Stimulated activated CD8-positive, alpha-beta memory T cell treated with anti-CD3 and anti-CD28 coated beads, Interleukin-15, amount 100 ng/mL, for 1 hour (primary cell): ENCODE measurements around the gene CROCC.
"Not testable (repeated sequence)": the region's sequence is repeated elsewhere in the genome, so short reads cannot be mapped to it uniquely, and the experiment has no call there.

Experiments used
- DNase-seq: peaks from one replicate; pipeline ENCODE4 v3.0.0-alpha.2; 2020; ENCODE audit warnings: low read depth

Gene CROCC

DNA sequence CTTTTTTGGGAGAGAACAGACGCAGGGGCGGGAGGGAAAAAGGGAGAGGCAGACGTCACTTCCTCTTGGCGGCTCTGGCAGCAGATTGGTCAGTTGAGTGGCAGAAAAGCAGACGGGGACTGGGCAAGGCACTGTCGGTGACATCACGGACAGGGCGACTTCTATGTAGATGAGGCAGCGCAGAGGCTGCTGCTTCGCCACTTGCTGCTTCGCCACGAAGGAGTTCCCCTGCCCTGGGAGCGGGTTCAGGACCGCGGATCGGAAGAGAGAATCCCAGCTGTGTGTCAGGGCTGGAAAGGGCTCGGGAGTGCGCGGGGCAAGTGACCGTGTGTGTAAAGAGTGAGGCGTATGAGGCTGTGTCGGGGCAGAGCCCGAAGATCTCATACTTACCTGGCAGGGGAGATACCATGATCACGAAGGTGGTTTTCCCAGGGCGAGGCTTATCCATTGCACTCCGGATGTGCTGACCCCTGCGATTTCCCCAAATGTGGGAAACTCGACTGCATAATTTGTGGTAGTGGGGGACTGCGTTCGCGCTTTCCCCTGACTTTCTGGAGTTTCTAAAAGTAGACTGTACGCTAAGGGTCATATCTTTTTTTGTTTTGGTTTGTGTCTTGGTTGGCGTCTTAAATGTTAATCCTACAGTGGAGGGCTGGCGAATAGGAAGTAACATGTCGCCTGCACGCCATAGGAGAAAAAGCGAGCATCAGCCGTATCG, 26.0 kb upstream of the CROCC start, which contains the start of gene RNU1-2:
Gene RNU1-2 (plus strand): TSS at position 383 of the 718 bp plus-strand sequence.
- DNase-seq: peak; percentile 77

DNA sequence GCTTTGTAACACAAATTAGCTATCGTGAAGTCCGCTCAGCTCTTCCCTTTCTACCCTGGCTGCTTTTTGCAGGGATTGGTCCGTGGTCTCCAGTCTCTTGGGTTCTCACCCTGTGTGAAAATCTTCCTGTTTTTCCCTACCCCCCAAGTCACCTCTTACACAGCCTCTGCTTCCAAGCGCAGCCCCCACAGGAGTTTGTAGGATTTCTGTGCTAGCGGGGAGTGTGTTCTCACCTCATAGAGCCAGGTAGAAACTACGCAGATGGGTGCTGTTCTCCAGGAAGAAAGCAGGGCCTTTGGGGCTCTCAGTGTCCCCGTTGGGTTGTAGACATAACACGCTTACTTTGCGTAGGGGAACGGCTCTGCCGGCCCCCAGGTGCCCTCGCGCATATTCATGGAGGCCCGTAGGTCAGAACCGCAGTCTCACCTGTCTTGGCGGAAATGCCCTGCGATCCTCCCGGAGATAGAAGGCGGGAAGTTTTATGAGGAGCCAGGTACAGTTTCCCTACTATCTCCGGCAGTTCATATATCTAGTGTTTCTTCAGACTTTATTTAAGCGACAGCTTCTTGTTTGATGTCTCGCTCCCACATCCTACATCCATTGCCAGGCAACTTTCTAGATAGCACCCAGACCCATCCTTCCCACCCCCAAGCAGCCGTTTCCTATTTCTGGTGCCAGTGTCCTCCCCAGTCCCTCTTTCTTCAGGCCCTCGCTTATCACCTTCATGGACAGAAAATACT, 25.2 kb upstream of the CROCC start:
- peak; percentile 45 for DNase-seq

DNA sequence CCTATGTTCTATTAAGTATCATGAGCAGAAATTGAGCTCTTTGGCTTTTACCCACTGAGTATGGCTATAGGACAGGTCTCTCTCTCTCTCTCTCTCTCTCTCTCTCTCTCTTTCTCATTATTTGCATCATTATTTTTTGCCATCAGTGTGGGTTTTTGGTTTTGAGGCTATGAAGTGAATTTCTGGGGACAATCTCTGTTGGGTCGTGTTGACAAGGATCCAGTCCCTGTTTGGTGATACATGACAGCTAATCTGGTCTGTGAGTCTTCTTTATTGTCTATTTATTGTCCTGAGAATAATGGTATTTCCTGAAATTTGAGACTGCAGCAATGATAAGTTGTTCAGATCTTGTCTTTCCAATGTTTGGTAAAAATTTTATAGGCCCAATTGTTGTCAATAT, 24.1 kb upstream of the CROCC start:
- not testable (repeated sequence) for DNase-seq

DNA sequence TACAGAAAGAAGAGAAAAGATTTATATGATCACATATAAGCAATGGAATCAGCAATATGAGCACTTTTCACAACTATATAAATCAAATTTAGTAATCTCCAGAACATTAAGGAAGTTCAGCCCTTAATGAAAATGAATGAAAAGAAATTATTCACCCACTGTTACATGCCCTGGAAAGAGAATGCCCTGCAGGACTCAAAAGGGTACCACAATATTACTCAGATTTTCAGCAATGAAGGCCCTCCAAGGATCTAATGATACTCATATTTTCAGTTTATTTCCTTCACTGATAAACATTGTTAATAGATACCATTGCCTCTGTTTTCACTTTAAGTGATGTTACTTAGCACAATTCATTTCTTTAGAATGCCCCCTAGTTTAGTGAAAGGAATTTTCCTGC, 23.4 kb upstream of the CROCC start:
- DNase-seq: not testable (repeated sequence)

DNA sequence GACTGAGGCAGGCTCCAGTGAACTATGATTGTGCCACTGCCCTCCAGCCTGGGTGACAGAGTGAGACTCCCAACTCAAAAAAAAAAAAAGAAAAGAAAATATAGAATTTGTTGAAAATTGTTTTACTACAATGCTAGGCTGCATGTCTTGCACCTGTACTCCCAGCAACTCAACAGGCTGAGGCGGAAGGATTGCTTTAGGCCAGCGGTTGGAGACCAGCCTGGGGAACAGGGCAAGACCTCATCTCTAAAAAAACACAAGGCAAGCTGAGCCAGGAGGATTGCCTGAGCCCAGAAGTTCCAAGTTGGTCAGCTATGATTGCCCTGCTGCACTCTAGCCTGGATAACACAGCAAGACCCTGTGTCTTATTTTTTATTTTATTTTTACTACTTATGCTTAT, 22.7 kb upstream of the CROCC start:
- not testable (repeated sequence) for DNase-seq

DNA sequence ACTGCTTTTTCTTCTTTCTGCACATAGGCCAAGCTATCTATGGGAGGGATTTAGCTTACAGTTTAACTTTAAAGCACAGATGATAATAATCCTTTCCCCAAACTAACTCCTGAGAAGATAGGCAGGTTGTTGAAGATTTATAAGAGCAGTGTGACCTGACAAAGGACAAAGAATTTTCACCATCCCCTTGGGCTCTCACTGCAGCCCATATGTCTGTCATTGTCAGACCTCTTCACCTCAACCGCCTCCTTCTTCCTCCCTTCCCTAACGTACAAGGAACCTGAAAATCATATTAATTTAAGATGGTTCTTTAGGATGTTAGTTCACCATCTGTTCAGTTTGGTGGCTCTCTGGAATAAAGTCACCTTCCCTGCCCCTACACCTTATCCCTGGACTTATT, 21.0 kb upstream of the CROCC start:
- DNase-seq: no peak

DNA sequence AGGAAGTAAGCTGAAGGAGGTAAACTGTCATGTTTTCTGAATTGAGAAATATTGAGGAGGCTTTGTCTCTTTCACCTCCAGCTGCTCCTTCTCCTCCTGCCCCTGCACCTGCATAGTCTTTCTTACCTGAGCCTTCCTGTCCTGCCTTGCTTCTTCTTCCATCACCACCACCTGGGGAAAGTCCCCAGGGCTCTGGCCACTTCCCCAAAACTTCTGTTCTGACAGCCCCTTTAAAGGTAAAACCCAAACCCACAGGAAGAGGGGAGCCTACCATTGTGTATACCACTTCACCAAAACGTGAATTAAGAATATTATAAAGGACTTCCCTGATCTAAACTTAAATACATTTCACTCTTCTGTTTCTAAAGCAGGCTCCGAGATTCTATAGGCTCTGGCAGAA, 20.4 kb upstream of the CROCC start:
- not testable (repeated sequence) for DNase-seq

DNA sequence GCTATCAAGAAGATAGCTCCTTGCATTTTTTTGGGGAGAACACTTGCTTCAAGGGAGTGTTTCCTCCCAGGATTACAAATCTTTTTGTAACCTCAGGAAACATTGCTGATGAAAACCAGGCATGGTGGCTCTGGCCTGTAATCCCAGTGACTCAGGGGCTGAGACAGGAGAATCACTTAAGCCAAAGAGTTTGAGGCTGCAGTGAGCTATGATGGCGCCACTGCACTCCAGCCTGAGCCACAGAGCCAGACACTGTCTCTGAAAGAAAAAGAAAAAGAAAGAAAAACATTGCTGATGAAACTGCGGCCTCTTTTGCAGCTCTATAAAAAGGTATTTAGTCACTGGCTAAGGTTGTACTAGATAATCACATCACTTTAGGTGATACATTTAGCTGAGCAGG, 18.7 kb upstream of the CROCC start:
- no peak for DNase-seq

DNA sequence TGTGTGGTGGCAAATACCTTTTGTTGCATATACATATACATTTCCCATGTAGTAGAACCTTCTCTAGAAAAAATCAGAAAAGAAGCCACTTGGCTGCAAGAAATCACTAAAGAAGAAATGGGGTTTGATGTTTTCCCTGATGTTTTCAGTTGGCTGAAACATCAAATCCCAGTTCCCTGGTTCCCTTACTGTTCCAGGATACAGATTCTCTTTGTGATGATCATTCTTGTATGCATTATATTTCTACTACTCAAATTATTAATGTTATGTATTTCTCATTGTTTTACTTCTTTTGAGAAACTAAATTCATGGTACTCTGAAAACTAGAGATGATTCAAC, 18.3 kb upstream of the CROCC start:
- no peak for DNase-seq

DNA sequence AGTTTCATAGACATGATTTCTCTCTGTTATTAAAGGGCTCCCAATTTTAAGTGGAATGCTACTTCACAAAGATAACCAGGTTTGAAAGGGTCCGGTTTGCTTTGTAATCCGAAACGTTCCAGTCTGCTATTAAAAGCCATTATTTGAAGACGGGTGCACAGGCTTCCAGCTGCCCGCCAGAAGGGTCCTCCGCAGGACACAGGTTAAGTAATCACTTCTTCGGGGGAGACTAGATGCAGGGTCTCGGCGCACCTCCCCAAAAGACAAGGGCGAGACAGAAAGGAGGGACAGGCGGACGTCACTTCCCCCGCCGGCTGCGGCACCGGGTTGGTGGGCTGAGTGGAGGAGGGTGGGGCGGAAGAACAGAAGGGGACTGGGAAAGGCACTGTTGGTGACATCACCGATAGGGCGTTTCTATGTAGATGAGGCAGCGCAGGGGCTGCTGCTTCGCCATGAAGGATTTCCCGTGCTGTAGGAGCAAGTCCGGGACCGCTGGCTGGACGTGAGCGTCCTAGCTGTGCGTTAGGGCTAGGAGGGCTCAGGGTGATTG, 17.1 kb upstream of the CROCC start:
- DNase-seq: peak; percentile 98

DNA sequence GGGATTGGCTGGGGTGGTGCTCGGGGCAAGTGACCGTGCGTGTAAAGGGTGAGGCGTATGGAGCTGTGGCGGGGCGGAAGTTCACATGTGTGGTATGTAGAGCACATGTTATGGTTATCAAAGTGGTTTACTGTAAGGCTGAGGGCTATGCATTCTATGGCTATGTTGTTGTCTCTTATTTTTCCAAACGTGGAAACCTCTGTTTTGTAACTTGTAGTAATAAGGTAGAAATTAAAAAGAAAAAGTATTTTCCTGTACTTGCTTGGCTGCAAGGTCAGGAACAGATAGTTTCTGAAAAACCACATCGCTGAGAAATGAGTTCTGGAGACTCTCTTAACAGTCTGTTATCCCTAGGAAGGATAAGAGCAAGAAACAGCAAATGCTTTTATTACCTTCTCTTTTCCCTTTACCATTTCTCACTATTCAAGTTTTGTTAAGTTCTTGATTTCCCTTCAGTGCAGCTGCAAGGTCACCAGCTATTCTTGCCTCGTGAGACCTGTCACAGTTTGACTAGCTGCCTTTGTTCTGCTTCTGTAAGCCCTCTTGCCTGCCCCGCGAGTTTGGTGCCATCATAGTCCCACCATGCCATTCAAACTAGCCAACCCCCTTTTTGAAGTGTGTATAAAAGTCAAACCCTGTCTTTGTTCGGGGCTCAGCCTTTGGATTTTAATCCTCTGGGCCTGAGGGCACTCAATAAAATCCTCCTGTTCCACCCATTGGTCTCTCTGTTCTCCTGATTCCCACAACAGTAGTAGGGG, 16.4 kb upstream of the CROCC start:
- peak; percentile 17 for DNase-seq

DNA sequence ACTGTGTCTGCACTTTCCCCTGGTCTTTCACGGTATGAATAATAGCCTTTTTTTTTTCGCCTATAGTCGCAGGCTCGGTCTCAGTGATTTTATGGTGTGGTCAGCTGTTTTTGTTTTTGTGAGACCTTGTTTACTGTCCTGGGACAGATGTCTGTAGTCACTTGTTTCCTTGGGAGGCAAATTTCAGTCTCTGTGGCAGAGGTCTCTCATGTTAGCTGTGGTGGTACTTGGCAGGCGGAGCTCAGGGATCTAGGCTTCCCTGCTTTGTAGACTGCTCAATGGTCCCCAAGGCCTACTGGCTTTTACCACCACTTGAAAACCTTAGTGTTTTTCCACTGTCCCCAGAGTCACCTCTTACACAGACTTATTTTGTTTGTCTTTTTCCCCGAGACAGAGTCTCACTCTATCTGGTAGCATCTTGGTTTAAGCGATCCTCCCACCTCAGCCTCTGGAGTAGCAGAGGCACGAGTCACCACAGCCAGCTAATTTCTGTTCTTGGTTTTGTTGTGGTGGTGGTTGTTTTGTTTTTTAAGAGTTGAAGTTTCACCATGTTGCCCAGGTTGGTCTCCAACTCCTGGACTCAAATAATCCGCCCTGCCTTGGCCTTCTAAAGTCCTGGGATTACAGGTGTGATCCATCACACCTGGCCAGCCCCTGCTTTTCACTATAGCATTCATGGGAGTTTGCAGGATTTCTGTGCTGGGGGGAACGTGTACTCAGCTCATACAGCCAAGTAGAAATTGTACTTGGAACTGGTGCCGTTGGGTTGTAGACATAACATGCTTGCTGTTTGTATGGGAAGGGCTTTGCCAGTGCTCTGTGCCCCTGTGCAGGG, 15.6 kb upstream of the CROCC start:
- DNase-seq: no peak

DNA sequence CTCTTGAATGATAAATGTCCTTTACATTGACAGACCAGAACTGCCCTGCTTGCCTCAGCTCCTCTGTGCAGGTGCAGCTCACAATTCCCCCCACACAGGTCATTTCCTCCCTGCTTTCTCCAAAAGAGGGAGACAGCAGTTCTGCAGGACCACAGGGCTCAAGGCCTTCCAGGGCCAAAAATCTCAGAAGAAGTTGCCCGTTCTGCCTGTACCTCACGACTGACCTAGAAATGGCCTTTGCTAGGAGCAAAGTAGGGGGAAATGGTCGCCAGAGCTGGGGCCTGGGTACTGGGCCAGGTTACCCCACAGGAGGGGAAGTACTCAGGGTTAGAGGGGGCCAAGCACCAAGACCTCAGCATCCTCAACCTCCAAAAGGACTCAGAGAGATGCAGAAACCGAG, 14.9 kb upstream of the CROCC start:
- DNase-seq: no peak

DNA sequence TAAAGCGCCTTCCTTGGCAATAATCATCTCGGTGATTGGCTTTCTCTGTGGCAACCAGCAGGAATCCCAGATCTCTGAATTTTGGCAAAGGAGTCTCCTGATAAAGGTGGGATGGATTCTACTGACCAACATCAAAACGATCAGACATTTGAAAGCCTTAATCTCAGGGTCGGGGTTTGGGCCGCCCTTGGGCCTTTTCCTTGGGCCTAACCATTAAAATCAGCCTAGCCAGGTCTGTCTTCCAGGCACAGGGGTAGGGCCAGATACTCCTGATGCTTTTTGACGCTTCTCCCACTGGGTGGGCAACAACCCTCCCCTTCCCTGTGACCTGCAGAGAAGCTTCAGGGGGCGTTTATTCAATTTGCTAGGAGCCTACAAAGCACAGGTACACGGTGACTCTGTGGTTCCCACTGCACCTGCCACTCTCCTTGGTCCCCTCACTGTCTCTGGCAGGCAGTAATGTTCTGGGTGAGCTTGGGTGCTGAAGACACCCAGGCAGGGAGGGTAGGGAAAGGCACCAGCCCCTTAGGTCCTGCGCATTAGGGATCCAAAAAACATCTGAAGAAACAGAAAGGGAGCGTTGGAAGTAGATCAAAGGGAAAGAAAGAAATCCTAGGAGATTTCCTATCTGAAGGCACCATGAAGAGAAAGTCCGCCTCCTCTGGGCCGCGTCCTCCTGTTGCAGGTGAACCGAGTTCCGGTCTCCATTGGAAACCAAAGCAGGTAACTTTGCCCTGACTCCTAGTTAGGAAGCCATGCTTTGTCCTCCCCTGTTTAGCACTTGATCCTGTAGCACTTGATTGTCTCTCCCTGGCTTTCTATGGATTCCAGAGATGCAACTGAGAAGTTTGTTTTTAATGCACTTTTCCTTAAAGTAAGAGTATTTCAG, 13.6 kb upstream of the CROCC start:
- DNase-seq: no peak

DNA sequence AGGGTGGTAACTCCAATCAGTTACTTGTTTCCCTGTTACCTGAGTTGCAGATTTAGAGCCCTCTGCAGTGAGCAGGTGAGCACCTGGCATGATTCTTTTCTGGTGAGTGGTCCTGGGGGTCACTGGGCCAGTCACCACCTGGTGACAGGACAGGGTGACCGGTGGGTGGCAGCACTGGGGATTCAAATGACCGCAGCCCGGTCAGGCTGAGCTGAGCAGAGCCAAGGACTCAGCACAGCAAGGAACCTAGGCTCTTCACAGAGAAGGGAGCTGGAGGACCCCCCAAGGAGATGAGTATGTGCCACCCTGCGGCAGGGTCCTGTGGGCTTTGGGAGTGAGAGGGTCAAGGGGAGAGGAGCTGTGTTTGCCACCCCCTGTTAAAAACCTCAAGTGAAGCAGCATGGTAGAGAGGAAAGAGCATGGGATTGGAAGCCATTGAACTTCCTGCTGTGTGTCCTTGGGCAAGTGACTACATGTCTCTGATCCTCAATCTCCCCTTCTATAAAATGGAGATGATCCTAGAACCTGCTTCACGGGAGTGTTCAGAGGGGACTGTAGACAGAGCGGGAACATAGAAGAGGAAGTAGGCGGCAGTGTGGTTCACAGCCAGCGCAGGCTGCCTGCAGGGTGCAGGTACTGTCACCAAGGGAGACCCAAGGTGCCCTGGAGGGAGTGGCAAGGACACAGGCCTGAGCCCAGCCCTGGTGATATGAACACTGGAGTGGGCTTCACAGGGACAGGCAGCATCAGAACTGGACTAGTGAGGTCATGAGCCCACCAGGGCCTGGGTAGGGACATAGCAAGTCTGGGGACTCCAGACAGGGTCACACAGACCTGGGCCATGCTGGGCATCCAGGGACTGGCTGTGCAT, 9.6 kb upstream of the CROCC start:
- not testable (repeated sequence) for DNase-seq

DNA sequence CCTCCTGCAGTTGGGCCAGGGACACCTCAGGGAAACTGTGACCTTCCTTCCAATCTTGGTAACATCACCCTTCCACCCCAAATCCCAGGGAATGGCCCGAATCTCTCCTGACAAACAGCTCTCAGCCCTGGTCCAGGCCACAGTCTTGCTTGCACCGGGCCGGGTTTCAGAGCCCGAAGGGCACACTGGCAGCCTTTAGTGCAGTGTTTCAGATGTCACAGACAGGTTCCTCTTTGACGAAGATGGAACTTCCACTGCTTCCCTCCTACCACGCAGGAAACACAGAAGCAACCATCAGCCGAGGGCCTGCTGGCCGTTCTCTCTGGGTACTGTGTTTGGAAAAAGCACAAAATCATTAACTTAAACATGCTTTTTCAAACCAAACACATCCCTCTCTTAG, 9.0 kb upstream of the CROCC start:
- not testable (repeated sequence) for DNase-seq

DNA sequence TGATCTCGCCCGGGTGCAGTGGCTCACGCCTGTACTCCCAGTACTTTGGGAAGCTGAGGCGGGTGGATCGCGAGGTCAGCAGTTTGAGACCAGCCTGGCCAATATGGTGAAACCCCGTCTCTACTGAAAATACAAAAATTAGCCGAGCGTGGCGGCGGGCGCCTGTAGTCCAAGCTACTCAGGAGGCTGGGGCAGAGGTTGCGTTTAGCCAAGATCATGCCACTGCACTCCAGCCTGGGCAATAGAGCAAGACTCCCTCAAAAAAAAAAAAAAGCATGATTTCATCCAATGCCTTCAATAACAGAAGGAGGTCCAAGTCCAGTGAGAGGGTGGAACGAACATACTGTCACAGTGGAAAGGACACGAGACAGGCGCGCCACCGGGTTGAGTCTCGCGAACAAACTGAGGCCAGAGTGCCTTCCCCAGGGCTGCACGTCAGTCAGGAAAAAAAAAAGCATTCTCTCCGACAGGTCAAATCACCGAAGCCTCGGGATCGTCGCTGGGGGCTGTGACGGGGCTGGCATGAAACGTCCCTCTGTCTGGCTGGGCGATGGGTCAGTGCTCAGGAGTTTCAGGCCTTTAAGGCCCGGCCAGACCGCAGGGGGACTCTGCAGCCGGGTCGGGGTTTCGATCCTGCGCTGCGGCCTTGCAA, 8.4 kb upstream of the CROCC start:
- no peak for DNase-seq

DNA sequence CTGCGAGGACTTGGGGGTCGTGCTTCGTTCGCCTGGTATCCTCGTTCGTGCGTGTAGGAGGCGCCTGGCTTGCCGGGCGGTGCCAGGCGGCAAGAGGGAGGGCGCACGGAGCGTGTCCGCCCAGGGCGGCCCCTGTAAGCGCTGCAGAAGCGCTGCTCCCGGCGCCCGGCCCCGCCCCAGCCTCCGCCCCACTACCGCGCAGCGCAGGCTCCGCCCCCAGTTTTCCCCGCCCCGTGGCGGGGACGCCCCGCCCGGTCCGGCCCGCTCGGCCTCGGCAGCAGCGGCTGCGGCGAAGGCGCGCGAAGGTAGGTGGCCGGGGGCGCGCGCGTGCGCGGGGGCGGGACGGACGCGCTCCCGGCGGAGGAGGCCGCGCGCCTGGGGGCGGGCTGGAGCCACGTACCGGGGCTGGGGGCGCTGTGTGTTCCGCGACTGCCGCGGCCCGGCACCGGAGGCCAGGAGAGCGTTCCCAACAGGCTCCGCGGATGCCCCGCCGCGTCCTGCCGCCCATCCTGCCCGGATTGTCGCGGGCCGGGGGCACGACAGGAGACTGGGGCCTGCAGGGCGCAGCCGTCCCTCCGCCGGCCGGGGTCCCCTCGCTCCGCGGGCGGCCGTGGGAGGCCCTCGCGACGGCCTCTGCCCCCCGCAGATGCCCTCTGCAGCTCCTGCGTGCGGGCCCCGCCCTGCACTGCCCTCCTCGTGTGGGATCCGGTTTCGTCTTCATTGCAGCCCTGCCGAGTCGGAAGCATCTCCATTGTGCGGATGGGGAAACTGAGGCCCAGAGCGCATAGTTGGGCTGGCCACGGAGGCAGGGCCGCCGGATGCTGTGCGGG, 7.7 kb upstream of the CROCC start:
- peak; percentile 90 for DNase-seq
